ENCODE results near the gene CAND1. TPM values are rescaled to one million over a fixed set of nuclear protein-coding genes. Genes with fewer than 3 reads are reported as not detected.

The CAND1 gene
- total and polyA plus RNA-seq, 2 of the 8 experiments (the other 6 are each of a cell fraction or from before 2014, with no cell fraction given): 39.4 to 271 TPM

DNA sequence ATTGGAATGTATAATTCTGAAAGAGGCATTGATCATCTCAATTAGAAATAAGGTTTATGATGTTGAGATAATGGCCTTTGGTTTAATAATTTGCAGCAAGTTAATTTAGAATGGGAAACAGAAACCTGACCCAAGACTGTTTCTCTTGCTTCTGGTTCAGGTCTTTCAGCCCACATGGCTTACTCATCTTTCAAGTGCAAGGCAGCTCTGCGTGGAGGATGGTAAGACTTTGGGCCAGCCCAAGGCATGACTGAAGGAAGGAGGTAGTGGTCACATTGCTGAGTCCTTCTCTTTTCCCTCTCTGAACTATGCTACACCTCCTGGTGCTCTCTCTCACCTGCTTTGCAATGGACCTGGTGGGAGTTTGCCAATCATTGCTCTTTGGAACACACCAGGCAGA is 98.7 kb downstream of the CAND1 start (continued):
- TF ChIP-seq, protein P1, sequence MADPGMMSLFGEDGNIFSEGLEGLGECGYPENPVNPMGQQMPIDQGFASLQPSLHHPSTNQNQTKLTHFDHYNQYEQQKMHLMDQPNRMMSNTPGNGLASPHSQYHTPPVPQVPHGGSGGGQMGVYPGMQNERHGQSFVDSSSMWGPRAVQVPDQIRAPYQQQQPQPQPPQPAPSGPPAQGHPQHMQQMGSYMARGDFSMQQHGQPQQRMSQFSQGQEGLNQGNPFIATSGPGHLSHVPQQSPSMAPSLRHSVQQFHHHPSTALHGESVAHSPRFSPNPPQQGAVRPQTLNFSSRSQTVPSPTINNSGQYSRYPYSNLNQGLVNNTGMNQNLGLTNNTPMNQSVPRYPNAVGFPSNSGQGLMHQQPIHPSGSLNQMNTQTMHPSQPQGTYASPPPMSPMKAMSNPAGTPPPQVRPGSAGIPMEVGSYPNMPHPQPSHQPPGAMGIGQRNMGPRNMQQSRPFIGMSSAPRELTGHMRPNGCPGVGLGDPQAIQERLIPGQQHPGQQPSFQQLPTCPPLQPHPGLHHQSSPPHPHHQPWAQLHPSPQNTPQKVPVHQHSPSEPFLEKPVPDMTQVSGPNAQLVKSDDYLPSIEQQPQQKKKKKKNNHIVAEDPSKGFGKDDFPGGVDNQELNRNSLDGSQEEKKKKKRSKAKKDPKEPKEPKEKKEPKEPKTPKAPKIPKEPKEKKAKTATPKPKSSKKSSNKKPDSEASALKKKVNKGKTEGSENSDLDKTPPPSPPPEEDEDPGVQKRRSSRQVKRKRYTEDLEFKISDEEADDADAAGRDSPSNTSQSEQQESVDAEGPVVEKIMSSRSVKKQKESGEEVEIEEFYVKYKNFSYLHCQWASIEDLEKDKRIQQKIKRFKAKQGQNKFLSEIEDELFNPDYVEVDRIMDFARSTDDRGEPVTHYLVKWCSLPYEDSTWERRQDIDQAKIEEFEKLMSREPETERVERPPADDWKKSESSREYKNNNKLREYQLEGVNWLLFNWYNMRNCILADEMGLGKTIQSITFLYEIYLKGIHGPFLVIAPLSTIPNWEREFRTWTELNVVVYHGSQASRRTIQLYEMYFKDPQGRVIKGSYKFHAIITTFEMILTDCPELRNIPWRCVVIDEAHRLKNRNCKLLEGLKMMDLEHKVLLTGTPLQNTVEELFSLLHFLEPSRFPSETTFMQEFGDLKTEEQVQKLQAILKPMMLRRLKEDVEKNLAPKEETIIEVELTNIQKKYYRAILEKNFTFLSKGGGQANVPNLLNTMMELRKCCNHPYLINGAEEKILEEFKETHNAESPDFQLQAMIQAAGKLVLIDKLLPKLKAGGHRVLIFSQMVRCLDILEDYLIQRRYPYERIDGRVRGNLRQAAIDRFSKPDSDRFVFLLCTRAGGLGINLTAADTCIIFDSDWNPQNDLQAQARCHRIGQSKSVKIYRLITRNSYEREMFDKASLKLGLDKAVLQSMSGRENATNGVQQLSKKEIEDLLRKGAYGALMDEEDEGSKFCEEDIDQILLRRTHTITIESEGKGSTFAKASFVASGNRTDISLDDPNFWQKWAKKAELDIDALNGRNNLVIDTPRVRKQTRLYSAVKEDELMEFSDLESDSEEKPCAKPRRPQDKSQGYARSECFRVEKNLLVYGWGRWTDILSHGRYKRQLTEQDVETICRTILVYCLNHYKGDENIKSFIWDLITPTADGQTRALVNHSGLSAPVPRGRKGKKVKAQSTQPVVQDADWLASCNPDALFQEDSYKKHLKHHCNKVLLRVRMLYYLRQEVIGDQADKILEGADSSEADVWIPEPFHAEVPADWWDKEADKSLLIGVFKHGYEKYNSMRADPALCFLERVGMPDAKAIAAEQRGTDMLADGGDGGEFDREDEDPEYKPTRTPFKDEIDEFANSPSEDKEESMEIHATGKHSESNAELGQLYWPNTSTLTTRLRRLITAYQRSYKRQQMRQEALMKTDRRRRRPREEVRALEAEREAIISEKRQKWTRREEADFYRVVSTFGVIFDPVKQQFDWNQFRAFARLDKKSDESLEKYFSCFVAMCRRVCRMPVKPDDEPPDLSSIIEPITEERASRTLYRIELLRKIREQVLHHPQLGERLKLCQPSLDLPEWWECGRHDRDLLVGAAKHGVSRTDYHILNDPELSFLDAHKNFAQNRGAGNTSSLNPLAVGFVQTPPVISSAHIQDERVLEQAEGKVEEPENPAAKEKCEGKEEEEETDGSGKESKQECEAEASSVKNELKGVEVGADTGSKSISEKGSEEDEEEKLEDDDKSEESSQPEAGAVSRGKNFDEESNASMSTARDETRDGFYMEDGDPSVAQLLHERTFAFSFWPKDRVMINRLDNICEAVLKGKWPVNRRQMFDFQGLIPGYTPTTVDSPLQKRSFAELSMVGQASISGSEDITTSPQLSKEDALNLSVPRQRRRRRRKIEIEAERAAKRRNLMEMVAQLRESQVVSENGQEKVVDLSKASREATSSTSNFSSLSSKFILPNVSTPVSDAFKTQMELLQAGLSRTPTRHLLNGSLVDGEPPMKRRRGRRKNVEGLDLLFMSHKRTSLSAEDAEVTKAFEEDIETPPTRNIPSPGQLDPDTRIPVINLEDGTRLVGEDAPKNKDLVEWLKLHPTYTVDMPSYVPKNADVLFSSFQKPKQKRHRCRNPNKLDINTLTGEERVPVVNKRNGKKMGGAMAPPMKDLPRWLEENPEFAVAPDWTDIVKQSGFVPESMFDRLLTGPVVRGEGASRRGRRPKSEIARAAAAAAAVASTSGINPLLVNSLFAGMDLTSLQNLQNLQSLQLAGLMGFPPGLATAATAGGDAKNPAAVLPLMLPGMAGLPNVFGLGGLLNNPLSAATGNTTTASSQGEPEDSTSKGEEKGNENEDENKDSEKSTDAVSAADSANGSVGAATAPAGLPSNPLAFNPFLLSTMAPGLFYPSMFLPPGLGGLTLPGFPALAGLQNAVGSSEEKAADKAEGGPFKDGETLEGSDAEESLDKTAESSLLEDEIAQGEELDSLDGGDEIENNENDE (IDR thresholded peaks at IDR 0.05; ENCODE audit: insufficient replicate concordance, low read length): no peak
- TF ChIP-seq, protein P2, sequence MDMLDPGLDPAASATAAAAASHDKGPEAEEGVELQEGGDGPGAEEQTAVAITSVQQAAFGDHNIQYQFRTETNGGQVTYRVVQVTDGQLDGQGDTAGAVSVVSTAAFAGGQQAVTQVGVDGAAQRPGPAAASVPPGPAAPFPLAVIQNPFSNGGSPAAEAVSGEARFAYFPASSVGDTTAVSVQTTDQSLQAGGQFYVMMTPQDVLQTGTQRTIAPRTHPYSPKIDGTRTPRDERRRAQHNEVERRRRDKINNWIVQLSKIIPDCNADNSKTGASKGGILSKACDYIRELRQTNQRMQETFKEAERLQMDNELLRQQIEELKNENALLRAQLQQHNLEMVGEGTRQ (IDR thresholded peaks at IDR 0.05; ENCODE audit: low read length): no peak
- TF ChIP-seq RNF2 (IDR thresholded peaks at IDR 0.05; ENCODE audit: borderline replicate concordance, low read depth, low read length, missing control alignments, poor library complexity, severe bottlenecking): no peak
- no peak for TF ChIP-seq NANOG (IDR thresholded peaks at IDR 0.05; ENCODE audit: insufficient read depth, low read depth, low read length, poor library complexity, severe bottlenecking)
- no peak for TF ChIP-seq CHD1 (IDR thresholded peaks at IDR 0.05; ENCODE audit: low read depth, low read length)
